AG09309 (cell line): ENCODE measurements around the gene KHDC4.

Source experiments
- DNase-seq: peaks from one replicate; pipeline ENCODE4 v3.0.0-alpha.2; 2010; ENCODE audit warnings: low read depth
- H3K4me3 ChIP-seq: 2 replicates; pipeline ENCODE4 v1.5.1; 2011; ENCODE audit warnings: mild to moderate bottlenecking, low read depth, low read length, moderate library complexity; ENCODE audit not compliant: control insufficient read depth
- TF ChIP-seq, protein P1 (sequence below): IDR thresholded peaks from 2 replicates; pipeline ENCODE4 v1.5.1; 2011; ENCODE audit warnings: mild to moderate bottlenecking, low read depth, low read length, inconsistent platforms; ENCODE audit not compliant: insufficient read depth, control insufficient read depth; ENCODE audit errors: missing control alignments

Gene KHDC4

DNA sequence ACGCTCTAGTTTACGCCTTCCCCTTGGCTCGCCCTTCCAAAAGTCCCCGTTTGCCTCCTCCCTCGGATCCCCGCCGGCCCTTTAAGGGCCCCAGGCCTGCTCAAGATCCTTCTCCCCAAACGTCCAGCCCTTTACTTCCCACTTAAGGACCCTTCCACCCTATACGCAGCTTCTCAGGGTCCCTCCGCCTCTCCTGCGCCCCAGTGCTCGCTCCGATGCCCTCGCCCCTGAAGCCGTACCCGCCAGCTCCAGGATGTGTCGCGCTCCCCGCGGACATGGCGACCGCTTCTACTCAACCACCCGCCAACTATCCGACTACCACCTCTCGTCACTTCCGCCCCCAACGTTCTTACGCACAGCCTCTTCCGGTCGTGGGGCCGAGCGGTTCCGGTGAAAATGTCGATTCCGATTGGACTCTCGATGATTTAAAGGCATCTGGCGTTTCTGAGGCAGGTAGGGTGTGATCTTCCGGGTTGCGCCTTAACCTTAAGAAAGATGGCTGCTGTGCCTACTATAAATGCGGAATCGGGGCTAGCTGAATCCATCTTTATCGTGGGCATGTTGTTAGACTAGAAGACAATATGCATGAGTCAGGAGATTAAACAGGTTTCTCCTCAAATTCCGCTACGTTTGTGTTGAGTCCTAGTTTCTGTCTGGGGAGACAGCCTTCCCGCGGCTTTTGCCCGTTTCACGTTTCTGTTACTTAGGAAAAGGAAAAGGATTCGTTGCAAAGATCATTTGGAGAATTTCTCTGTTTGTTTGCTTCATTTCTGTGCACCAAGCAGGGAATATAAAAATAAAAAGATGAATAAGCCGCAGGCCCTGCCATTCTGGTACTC is at the start of gene KHDC4:
Gene KHDC4, minus strand, starts transcription at position 317 of the 839 bp plus-strand sequence. Its CDS starts 40 bp downstream, at position 277.
- peak within 1 kb of the TSS; percentile 89 for H3K4me3 ChIP-seq
- TF ChIP-seq, protein P1, sequence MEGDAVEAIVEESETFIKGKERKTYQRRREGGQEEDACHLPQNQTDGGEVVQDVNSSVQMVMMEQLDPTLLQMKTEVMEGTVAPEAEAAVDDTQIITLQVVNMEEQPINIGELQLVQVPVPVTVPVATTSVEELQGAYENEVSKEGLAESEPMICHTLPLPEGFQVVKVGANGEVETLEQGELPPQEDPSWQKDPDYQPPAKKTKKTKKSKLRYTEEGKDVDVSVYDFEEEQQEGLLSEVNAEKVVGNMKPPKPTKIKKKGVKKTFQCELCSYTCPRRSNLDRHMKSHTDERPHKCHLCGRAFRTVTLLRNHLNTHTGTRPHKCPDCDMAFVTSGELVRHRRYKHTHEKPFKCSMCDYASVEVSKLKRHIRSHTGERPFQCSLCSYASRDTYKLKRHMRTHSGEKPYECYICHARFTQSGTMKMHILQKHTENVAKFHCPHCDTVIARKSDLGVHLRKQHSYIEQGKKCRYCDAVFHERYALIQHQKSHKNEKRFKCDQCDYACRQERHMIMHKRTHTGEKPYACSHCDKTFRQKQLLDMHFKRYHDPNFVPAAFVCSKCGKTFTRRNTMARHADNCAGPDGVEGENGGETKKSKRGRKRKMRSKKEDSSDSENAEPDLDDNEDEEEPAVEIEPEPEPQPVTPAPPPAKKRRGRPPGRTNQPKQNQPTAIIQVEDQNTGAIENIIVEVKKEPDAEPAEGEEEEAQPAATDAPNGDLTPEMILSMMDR: no peak
- peak; percentile 93 for DNase-seq

DNA sequence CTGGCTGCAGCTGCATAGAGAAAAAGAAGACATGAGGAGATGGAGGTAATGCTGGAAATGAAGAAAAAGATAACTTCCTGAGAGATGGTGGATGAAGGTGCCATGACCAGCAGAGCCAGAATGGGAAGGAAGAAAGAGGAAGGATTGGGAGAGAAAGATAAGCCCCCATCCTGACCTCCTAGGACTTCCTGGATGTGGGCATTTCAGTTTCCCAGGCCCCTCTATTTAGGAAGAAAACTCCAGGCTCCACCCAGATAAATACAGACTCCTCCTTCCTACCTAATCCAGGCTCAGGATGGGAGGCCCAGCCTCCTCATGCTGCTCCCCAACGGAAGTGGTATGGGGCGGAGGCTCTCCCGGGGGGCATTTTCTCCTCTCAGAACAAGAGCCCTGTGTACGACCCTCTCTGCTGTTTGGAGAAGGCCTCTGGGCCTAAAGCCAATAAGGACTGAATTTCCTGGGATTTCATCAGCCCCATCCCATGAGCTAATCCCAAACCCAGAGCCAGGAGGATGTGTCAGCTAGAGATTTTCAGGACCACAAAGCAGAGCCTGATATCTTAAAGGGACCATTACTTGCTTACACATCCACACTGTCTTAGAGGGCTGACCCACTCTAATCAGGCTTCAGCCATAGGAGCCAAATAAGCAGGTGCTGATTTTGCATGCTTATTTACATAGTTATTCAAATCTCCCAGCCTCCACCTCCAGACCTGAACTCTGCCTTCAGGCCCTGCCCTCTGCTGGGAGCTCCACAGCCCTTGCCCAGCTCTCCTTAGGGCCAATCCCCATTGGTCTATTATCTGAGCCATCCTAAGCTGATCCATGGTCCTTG is 49.2 kb upstream of the KHDC4 start:
- peak; percentile 99 for DNase-seq
- TF ChIP-seq, protein P1: peak; percentile 8
- peak overlapping the region; percentile 84 for H3K4me3 ChIP-seq

DNA sequence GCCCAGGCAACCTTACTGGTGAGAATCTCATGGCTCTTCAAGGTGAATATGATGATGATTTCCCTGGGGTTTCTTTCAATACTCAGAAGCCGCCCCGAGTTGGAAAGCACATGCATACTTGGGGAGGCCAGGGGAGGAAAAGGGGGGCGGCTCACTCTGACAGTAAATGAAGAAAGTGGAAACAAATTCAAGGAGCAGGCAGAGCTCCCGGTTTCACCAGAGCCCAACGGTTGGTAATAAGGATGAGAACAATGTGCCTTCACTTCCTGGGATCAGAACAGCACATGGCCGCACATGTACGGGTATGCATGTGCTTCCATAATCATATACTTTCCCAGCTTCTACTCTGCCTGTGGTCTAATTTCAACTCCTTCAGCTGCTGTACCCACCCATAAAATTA is 47.9 kb upstream of the KHDC4 start:
- no peak for DNase-seq
- H3K4me3 ChIP-seq: peak overlapping the region; percentile 84
- TF ChIP-seq, protein P1: no peak

DNA sequence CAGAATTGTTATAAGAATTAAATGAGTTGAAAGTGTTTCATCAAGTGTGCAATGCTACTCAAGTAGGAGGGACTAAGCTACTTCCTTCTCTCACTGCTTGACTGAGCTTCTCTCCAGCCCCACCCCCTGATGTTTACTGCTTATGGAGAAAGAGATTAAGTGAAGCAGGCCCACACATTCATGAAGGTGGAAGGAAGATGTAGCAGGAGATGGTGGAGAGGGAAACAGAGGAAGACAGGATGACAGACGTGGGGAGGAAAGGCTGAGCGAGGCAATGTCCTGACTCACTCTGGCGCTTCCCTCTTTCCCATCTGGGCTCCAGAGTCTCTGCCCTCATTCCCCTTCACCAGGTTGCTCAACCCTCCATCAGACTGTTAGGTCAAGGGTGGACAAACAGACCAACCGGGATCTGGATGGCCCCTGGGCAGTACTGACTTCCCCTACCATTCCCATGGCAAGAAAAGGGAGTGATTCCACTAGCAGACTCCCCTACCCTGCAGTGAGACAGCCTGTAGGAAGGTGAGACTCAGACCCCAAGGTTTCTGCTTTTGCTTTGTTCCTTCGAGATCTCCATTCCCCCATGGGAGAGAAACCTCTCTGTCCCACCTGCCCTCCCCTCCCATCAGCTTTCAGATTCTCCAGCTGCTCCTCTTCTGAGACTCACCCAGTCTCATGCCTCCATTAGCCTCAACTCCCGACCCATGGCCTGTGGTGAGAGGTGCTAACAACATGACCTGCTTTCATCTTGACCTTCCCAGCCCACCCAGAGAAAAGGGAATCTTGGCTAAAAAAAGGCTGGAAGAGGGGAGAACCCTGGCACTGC is 47.3 kb upstream of the KHDC4 start:
- TF ChIP-seq, protein P1: no peak
- peak; percentile 65 for DNase-seq
- peak overlapping the region; percentile 84 for H3K4me3 ChIP-seq

DNA sequence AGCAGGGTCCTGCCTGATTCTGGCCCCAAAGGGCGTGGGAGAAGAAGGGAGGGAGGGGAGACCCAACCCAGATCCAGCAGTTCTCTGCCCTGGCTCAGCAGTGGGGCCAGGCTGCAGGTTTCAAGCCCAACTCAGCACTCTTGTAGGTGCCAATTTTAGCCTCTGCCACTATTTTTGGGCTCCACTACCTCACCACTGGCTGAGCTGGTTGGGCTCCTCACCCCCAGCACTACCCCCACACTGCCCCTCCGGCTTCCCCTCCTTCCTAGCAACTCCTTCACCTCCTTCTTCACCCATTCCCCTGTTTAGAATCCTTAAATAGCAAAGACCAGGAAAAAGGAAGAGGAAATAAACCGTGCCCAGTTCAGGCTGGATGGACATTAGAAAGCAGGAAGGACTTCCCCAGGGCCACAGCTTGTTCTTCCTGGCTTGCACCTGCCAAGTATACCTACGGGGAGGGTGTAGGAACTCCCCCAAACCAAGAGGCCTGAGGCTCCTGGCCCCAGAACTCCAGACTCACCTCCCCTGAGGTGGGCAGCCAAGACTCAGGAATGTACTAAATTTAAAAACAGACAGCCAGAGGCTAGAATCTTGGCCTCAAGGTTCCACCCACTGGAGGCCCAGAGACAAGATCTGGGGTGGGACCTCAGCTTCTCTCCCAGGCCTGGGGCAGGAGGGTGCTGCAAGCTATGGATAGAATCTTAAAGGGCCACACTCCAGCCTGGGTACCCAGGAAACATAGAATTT is 45.6 kb upstream of the KHDC4 start:
- DNase-seq: no peak
- TF ChIP-seq, protein P1: no peak
- peak overlapping the region; percentile 84 for H3K4me3 ChIP-seq

DNA sequence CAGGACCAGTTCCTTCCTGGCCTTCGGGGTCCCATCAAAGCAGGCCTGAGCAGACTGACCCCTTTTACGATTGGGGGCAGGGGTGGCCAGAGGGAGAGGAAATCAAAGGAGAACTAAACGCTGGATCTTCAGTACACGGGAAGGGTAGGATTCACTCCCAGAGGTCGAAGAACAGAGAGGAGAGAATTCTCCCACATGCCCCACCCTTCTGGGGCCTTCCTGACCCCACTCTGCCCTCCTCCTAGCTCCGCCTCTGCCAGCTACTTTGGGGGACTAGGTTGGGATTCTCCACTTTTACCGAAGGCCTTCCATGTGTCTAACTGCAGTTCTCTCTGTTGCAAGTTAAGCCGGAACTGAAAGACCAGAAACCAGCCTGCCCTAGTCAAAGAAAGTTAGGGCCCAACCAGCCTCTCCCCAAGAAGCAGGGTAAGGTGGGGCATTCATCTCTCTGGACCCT is 44.8 kb upstream of the KHDC4 start:
- TF ChIP-seq, protein P1: no peak
- H3K4me3 ChIP-seq: peak overlapping the region; percentile 84
- DNase-seq: no peak
